Measurements from ENCODE around the gene SEMA3D.
"Not testable (repeated sequence)": the region's sequence is repeated elsewhere in the genome, so short reads cannot be mapped to it uniquely, and the experiment has no call there.

SEMA3D gene

DNA sequence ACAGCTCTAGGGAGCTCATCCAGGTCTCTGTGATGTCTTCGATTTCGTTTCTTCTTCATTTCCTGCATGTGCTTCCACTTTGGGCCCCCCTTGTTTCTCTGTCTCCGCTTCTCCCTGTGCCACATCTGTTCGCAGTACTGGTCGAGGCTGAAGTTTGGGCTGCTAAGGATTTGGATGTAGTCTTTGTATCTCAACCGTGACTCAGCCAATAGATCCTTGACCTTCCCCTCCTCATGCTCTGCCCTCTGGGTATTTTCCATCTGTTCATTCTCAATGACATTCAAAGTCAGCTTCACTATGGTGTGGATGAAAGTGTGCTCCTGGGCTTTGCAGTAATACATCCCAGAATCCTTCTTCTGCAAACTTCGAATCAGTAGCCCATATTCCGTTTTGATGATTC lies 187.4 kb downstream of the SEMA3D start:
- no peak for DNase-seq (ENCODE audit: low read depth)
- H3K4me3 ChIP-seq (ENCODE audit: control insufficient read depth, low read depth, low read length): no peak overlapping the region
- TF ChIP-seq, protein P1, sequence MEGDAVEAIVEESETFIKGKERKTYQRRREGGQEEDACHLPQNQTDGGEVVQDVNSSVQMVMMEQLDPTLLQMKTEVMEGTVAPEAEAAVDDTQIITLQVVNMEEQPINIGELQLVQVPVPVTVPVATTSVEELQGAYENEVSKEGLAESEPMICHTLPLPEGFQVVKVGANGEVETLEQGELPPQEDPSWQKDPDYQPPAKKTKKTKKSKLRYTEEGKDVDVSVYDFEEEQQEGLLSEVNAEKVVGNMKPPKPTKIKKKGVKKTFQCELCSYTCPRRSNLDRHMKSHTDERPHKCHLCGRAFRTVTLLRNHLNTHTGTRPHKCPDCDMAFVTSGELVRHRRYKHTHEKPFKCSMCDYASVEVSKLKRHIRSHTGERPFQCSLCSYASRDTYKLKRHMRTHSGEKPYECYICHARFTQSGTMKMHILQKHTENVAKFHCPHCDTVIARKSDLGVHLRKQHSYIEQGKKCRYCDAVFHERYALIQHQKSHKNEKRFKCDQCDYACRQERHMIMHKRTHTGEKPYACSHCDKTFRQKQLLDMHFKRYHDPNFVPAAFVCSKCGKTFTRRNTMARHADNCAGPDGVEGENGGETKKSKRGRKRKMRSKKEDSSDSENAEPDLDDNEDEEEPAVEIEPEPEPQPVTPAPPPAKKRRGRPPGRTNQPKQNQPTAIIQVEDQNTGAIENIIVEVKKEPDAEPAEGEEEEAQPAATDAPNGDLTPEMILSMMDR (IDR thresholded peaks at IDR 0.05; ENCODE audit: control insufficient read depth, insufficient read depth, low read depth, low read length, missing control alignments): no peak

DNA sequence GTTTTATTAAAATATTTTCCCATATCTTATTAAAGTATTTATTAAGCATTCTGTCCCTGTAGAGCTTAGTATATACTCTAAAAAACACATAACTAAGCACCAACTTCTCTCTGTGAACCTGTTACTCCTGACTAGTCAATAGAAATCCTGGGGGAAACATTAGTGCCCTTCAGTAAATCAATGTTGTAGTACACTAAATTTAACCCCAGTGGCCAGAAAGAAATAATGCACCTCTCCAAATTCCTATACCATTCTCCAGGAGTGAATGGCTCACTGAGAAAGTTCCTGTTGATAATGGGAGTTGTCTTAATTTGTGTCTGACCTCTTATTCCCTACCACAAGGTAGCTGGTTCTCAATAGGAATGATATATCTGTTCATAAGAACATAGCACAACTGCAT lies 188.2 kb downstream of the SEMA3D start:
- H3K4me3 ChIP-seq (ENCODE audit: control insufficient read depth, low read depth, low read length): no peak overlapping the region
- TF ChIP-seq, protein P1 (IDR thresholded peaks at IDR 0.05; ENCODE audit: control insufficient read depth, insufficient read depth, low read depth, low read length, missing control alignments): no peak
- DNase-seq (ENCODE audit: low read depth): no peak

DNA sequence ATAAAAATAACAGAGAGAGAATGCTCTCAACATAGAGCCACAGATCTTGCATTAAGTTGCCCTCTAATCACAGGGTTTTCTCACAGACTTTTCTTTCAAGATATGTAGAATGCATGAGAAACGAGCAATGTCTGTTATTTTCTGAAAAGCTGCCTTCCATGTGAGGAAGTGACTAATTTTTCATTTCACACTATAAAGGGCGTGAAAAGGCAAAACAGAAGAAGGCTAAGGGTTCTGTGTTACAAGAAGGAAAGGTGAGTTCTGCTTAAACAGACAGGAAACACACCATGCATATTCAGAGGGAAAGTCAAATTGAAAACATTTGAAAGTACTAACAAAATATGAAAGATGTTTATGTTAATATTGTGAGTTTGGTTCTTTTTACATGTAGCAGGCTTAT lies 189.2 kb downstream of the SEMA3D start:
- TF ChIP-seq, protein P1 (IDR thresholded peaks at IDR 0.05; ENCODE audit: control insufficient read depth, insufficient read depth, low read depth, low read length, missing control alignments): no peak
- no peak overlapping the region for H3K4me3 ChIP-seq (ENCODE audit: control insufficient read depth, low read depth, low read length)
- DNase-seq (ENCODE audit: low read depth): no peak

DNA sequence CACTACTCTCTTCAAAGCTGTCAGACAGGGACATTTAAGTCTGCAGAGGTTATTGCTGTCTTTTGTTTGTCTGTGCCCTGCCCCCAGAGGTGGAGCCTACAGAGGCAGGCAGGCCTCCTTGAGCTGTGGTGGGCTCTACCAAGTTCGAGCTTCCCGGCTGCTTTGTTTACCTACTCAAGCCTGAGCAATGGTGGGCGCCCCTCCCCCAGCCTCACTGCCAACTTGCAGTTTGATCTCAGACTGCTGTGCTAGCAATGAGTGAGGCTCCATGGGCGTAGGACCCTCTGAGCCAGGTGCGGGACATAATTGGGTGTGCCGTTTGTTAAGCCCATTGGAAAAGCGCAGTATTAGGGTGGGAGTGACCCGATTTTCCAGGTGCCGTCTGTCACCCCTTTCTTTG lies 193.9 kb downstream of the SEMA3D start:
- not testable (repeated sequence) for H3K4me3 ChIP-seq (ENCODE audit: control insufficient read depth, low read depth, low read length); DNase-seq (ENCODE audit: low read depth)

DNA sequence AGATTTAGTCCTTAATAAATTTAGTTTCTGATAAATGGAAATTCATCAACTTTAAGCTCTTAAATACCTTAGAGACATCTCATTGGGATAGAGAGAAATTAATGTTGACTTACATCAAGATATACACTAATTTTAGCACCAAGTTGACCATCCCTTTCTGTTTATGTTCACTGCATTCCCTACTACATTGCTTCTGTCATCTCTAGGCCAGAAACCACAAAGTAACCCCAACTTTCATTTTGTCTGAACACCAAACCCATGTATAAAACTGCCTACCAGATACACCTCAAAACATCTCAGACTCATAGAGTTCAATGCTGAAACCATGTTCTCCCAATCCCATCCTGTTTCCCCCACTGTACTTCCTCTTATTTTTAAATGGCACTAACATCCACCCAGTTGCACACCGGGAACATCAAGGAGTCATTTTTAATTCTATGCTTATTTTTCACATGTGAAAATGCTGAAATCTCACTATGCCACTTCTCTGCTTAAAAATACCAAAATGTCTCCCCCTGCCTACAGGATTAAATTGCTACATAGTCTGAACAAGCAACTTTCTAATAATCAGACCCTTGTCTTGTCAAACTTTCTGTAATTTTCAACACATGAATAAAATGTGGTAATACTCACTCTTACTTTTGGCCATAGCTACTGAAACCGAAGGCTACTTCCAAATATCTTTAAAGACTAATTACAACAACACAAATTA lies 201.6 kb downstream of the SEMA3D start:
- no peak overlapping the region for H3K4me3 ChIP-seq (ENCODE audit: control insufficient read depth, low read depth, low read length)
- no peak for DNase-seq (ENCODE audit: low read depth)
- TF ChIP-seq, protein P1 (IDR thresholded peaks at IDR 0.05; ENCODE audit: control insufficient read depth, insufficient read depth, low read depth, low read length, missing control alignments): no peak

DNA sequence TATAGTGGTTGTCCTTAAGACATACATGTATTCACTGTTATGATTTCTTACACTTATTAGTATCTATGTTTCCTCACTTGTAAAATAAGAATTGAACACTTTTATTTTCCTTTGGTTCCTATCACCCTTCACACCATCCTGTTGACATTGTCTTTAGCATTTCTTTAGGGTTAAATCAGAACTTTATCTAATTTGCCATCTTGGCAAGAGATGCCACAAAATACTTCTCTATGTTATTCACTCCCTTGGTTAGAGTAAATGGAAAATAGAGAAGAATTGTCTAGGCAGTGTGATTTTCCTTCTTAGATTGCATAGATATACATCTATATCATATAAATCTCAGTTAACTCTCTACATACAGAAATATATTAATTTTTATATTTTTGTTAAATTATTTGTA lies 204.7 kb downstream of the SEMA3D start:
- no peak overlapping the region for H3K4me3 ChIP-seq (ENCODE audit: control insufficient read depth, low read depth, low read length)
- TF ChIP-seq, protein P1 (IDR thresholded peaks at IDR 0.05; ENCODE audit: control insufficient read depth, insufficient read depth, low read depth, low read length, missing control alignments): no peak
- DNase-seq (ENCODE audit: low read depth): no peak

DNA sequence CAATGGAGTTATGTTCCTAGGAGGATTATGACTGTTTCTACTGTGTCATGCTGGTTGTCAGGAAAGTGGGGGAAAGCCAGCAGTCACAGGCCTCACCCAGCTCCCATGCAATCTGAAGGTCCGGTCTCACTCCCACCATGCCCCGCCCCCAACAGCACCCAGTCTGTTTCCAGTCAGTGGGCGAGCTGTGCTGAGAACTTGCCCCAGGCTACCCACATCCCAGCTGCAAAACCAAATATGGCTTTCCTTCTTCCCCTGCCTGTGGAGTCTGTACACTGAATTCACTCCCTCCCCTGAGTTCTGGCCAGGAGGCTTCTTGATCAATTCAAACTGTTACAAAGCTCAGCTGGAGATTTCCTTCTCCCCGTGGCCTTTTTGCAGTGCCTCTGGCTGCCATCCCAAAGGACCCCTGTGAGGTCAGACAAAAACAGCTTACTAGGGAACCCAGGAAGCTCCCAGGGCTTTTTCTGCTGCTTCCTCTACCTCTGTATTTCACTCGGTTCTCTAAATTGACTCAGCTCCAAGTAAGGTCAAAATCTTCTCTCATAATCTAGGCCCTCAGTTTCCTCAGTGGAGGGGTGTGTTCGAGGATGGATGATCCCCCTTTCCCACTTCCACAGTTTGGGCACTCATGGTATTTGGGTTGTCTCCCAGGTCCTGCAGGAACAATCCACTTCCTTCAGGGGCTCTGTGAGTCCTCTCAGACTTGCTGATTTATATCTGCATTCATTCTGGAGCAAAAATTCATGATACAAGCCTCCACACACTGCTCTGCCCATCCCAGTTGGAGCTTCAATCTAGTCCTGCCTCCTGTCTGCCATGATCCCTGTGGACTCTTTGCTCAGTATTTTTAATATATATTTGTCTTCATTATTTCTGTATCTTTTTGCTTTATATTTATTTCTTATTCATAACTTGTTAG lies 205.5 kb downstream of the SEMA3D start:
- peak; percentile 1 for DNase-seq (ENCODE audit: low read depth)
- TF ChIP-seq, protein P1 (IDR thresholded peaks at IDR 0.05; ENCODE audit: control insufficient read depth, insufficient read depth, low read depth, low read length, missing control alignments): no peak
- H3K4me3 ChIP-seq (ENCODE audit: control insufficient read depth, low read depth, low read length): no peak overlapping the region

Measured in AG09309 (cell line).